ENCODE results near the gene ADRB1.

DNA sequence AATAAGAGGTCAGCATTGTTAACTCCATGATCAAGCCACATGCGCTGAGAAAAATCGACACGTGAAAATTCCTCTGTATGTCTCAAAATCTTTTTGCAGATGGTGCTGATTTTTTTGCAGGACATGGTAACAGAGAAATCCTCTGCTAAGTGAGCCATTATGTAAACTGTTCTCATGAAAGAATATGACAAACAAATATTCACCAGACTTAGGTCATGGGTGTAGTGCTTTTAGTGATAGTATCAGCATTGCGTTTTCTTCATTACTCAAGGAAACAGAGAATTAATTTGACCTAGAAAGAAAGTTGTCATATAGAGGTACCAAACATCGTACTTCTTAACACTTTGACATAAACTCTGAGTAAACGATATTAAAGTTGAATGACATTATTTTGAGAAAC lies 34.7 kb downstream of the ADRB1 start:
- TF ChIP-seq, protein P1, sequence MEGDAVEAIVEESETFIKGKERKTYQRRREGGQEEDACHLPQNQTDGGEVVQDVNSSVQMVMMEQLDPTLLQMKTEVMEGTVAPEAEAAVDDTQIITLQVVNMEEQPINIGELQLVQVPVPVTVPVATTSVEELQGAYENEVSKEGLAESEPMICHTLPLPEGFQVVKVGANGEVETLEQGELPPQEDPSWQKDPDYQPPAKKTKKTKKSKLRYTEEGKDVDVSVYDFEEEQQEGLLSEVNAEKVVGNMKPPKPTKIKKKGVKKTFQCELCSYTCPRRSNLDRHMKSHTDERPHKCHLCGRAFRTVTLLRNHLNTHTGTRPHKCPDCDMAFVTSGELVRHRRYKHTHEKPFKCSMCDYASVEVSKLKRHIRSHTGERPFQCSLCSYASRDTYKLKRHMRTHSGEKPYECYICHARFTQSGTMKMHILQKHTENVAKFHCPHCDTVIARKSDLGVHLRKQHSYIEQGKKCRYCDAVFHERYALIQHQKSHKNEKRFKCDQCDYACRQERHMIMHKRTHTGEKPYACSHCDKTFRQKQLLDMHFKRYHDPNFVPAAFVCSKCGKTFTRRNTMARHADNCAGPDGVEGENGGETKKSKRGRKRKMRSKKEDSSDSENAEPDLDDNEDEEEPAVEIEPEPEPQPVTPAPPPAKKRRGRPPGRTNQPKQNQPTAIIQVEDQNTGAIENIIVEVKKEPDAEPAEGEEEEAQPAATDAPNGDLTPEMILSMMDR (IDR thresholded peaks at IDR 0.05), result no peak
- TF ChIP-seq POLR2A (IDR thresholded peaks at IDR 0.05), result no peak
